Coronary artery (tissue), 2 donors: ENCODE results near the gene TSPAN17.

Experiments
- DNase-seq: peaks from one replicate; pipeline ENCODE4 v3.0.0-alpha.2; 2017; ENCODE audit warnings: low spot score
- H3K27ac ChIP-seq, 2 donors: fragments of 200-600 bp; sonication (generic); one replicate each; pipeline ENCODE4 v1.5.1; 2016 to 2019
- H3K4me3 ChIP-seq: fragments of 200-600 bp; sonication (generic); 2 replicates; pipeline ENCODE4 v1.5.1; 2016; ENCODE audit warnings: mild to moderate bottlenecking, moderate library complexity
- TF ChIP-seq, protein P1 (sequence below): fragments of 200-600 bp; sonication (generic); IDR thresholded peaks from one replicate; pipeline ENCODE4 v1.5.1; 2019; ENCODE audit warnings: antibody characterized with exemption

TSPAN17 gene

DNA sequence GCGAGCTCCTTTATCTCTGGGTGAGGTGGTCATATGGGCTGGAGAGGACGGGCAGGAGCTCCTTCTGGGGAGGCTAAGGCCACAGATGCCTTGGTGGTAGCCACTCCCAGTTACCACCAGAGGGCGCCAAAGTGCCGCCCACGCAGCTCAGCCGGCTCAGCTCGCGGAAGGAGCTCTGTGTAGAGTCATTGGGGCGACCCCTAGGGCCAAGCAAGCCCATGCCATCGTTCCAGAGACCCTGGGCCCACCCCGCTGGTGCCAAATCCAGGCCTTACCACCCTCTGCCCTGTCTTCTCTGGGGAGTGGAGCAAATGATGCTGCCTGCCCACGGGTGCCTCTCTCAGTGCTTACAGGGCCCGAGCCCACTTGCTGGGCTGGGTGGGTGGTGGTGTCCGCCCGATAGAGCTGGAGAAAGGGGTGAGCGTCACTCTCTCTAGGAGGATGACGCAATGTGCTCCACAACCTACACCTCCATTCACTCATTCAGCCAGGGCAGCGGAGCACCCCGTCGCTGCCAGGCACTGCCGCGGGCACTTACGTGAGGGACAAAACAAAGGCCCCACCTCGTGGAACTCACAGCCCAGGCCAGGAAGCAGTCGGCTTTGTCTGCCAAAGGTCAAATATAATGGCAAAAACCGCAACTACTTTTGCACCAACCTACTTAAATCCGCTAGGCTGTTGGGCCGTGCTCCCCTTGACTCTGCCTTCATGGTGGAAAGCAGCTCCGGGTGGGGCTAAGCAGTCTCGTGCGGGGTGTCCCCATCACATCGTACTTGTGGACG is 13.8 kb downstream of the TSPAN17 start:
- no peak overlapping the region for H3K27ac ChIP-seq
- TF ChIP-seq, protein P1, sequence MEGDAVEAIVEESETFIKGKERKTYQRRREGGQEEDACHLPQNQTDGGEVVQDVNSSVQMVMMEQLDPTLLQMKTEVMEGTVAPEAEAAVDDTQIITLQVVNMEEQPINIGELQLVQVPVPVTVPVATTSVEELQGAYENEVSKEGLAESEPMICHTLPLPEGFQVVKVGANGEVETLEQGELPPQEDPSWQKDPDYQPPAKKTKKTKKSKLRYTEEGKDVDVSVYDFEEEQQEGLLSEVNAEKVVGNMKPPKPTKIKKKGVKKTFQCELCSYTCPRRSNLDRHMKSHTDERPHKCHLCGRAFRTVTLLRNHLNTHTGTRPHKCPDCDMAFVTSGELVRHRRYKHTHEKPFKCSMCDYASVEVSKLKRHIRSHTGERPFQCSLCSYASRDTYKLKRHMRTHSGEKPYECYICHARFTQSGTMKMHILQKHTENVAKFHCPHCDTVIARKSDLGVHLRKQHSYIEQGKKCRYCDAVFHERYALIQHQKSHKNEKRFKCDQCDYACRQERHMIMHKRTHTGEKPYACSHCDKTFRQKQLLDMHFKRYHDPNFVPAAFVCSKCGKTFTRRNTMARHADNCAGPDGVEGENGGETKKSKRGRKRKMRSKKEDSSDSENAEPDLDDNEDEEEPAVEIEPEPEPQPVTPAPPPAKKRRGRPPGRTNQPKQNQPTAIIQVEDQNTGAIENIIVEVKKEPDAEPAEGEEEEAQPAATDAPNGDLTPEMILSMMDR: peak; percentile 97
- no peak for DNase-seq
- no peak overlapping the region for H3K4me3 ChIP-seq

DNA sequence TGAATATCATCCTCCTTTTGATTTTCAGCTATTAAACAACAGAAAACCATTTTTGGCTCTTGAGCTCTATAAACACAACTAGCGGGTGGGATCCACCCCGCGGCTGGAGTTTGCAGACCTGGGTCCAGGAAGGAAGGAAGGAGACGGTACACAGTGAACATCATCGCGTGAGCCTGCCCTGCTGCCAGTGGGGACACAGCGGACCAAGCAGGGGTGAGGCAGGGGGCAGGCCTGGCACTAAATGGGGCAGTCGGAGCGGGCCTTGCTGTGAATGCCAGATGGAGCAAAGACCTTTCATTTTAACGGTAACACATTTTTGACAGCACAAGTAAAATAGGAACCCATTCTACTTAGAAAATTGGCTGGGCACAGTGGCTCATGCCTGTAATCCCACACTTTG is 14.4 kb downstream of the TSPAN17 start:
- H3K27ac ChIP-seq: no peak overlapping the region
- no peak for DNase-seq
- no peak overlapping the region for H3K4me3 ChIP-seq
- TF ChIP-seq, protein P1: no peak

DNA sequence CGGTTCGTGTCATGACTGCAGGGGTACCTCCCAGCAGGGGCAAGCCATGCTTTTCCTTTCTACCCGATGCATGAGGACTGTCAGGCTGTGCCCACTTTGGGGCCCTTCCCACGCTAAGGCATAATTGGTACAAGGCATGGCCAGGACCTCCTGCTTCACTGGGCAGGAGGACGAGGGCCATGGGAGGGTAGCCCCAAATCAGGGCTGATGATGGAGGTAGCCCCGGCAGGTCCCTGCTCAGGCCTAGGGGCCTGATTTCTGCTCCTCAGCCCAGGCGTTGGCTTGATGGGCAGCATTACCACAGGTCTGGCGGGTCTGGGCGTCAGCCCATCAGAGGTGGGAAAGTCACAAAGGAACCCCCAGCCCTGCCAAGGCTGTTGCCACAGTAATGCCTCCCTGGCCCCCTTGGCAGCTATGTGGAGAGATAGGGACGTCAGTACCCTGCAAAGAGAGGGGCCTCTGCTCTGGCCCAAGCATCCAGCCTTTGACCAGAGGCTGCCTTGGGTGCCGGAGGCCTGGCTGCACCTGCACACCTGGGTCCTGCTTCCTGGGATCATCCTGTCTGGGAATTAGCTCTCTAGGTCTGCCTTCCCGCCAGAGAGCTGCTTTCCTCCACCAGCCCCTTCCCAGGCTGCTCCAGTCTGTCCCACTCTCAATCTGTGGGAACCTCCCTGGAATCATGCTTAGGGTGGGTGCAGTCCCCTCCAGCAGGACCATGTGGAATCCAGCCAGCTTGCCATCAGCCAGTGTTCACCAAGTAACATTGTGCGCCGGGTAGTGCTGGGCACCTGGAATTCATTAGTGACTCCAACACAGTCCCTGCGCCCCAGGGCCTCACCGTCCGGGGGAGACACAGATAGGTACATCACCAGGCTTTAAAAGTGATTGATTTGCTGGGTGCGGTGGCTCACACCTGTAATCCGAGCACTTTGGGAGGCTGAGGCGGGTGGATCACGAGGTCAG is 15.4 kb downstream of the TSPAN17 start:
- no peak for DNase-seq
- H3K27ac ChIP-seq: no peak overlapping the region
- TF ChIP-seq, protein P1: no peak
- no peak overlapping the region for H3K4me3 ChIP-seq

DNA sequence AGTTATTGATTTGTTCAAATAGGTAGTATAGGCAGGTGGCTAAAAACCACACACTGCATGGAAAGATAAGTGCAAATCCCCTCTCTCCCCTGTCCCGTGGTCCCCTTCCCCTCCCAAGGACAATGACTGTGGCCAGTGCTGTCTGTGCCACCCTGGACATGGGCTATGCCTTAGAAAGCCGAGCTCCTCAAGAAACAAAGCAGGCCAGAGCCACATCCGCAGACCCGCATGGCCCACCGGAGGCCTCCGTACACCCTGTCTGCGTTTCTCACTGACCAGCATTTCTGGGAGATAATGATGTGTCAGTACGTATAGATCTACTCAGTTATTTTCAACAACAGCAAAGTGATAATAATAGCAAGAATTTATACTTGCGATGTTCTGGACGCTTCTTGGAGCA is 16.3 kb downstream of the TSPAN17 start:
- Histone ChIP-seq H3K4me3 (no peak overlapping the region), H3K27ac (no peak overlapping the region)
- DNase-seq: no peak
- TF ChIP-seq, protein P1: no peak

DNA sequence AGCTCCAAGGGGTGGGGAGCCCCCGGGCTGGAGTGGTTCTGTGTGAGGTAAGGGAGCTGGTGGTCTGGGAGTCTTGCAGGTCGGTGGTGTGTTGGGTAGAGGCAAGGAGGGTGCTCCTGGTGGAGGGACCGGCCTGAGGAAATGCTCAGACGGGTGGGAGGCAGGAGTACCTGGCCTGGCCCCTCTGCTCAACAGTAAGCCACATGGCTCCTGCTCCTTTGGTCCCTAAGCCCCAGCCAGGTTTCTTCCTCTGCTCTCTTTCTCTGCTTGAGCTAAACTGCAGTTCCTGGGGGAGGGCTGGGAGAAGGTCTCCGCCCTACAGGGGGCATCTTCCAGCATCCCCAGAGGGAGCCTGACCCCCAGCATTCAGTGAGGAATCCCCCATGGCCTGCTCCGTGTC is 17.2 kb downstream of the TSPAN17 start:
- no peak for DNase-seq
- H3K4me3 ChIP-seq: no peak overlapping the region
- TF ChIP-seq, protein P1: no peak
- H3K27ac ChIP-seq: no peak overlapping the region

DNA sequence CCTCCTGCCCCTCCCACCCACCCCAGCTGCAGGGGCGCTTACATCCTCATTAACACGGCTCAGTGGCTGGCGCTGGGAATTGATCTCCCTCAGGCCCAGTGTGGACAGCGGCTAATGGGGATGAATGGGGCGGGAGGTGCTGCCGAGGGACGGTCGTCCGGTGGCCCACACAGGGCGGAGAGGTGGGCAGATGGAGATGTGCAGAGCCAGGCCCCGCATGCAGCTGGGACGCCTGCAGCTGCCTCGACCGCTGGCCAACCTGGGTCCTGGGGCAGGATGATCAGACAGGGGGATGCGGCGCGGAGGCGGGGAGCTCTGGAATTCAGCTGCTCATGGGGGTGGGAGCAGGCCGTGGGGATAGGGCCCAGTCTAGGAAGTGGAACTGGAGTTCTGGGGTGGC is 17.6 kb downstream of the TSPAN17 start:
- H3K4me3 ChIP-seq: no peak overlapping the region
- TF ChIP-seq, protein P1: no peak
- no peak for DNase-seq
- no peak overlapping the region for H3K27ac ChIP-seq
